BE2C (cell line): ENCODE results near the gene PIF1.
"Not testable (repeated sequence)": the region's sequence is repeated elsewhere in the genome, so short reads cannot be mapped to it uniquely, and the experiment has no call there.

Experiments
- DNase-seq: peaks from one replicate; pipeline ENCODE4 v3.0.0-alpha.2; 2020
- H3K27me3 ChIP-seq: fragments of 250-450 bp; sonication (Bioruptor Pico); 2 replicates; pipeline ENCODE4 v1.5.1; 2020; ENCODE audit warnings: mild to moderate bottlenecking
- H3K36me3 ChIP-seq: fragments of 250-450 bp; sonication (Bioruptor Pico); 2 replicates; pipeline ENCODE4 v1.5.1; 2020; ENCODE audit warnings: mild to moderate bottlenecking
- H3K4me1 ChIP-seq: fragments of 250-450 bp; sonication (Bioruptor Pico); 2 replicates; pipeline ENCODE4 v1.5.1; 2020
- H3K4me3 ChIP-seq: 2 replicates; pipeline ENCODE4 v1.5.1; 2011; ENCODE audit warnings: low read depth, low read length
- H3K9me3 ChIP-seq: fragments of 250-450 bp; sonication (Bioruptor Pico); 2 replicates; pipeline ENCODE4 v1.5.1; 2020
- CTCF ChIP-seq: IDR thresholded peaks from 2 replicates; pipeline ENCODE4 v1.5.1; 2012; ENCODE audit warnings: mild to moderate bottlenecking, low read depth, low read length

PIF1 gene

GRCh38 chr15:64824929-64825430 is 467 bp downstream of the PIF1 start:
- Histone ChIP-seq H3K9me3 (no peaks in the 10 kb centered on the region), H3K27me3 (no peaks in the 10 kb centered on the region), H3K4me1 (no peaks in the 10 kb centered on the region), H3K36me3 (peaks cover 22% of the 10 kb centered on the region), H3K4me3 (peak overlapping the region; percentile 93)
- DNase-seq = peak; percentile 34
- TF ChIP-seq CTCF = no peak

GRCh38 chr15:64816452-64816851 is 9.0 kb downstream of the PIF1 start:
- DNase-seq = no peak
- Histone ChIP-seq H3K4me1 (peaks cover 20% of the 10 kb centered on the region), H3K9me3 (no peaks in the 10 kb centered on the region), H3K36me3 (peaks cover 49% of the 10 kb centered on the region), H3K4me3 (no peak overlapping the region), H3K27me3 (no peaks in the 10 kb centered on the region)
- TF ChIP-seq CTCF = no peak

GRCh38 chr15:64814965-64815364 is 10.5 kb downstream of the PIF1 start:
- not testable (repeated sequence) for H3K27me3 ChIP-seq, H3K4me3 ChIP-seq, H3K9me3 ChIP-seq, DNase-seq
- peaks cover 25% of the 10 kb centered on the region for H3K4me1 ChIP-seq
- peaks cover 36% of the 10 kb centered on the region for H3K36me3 ChIP-seq

GRCh38 chr15:64814283-64814682 is 11.2 kb downstream of the PIF1 start:
- not testable (repeated sequence) for H3K9me3 ChIP-seq, DNase-seq, H3K27me3 ChIP-seq, H3K4me3 ChIP-seq
- peaks cover 28% of the 10 kb centered on the region for H3K4me1 ChIP-seq
- peaks cover 29% of the 10 kb centered on the region for H3K36me3 ChIP-seq

- no peaks in the 10 kb centered on the region for H3K9me3 ChIP-seq
- TF ChIP-seq CTCF = no peak
- peaks cover 28% of the 10 kb centered on the region for H3K4me1 ChIP-seq
- DNase-seq = peak; percentile 89
- H3K27me3 ChIP-seq = no peaks in the 10 kb centered on the region
- no peak overlapping the region for H3K4me3 ChIP-seq
- H3K36me3 ChIP-seq = peaks cover 17% of the 10 kb centered on the region
Measured at GRCh38 chr15:64813075-64813474, 12.4 kb downstream of the PIF1 start.

- no peaks in the 10 kb centered on the region for H3K9me3 ChIP-seq
- H3K4me1 ChIP-seq = peaks cover 28% of the 10 kb centered on the region
- no peak for TF ChIP-seq CTCF
- no peak overlapping the region for H3K4me3 ChIP-seq
- no peaks in the 10 kb centered on the region for H3K27me3 ChIP-seq
- DNase-seq = no peak
- peaks cover 3% of the 10 kb centered on the region for H3K36me3 ChIP-seq
Measured at GRCh38 chr15:64810497-64811326, 14.7 kb downstream of the PIF1 start.
